C4-2B (cell line): ENCODE results near the gene CYB561D2.

ENCODE experiments used
- ZFX ChIP-seq: fragments of 450-650 bp; IDR thresholded peaks from 2 replicates; pipeline ENCODE4 v1.6.1; 2017
- TF ChIP-seq, protein P1 (sequence below): fragments of 450-650 bp; conservative IDR thresholded peaks from 2 replicates; pipeline ENCODE4 v1.5.1; 2017; ENCODE audit warnings: mild to moderate bottlenecking

DNA sequence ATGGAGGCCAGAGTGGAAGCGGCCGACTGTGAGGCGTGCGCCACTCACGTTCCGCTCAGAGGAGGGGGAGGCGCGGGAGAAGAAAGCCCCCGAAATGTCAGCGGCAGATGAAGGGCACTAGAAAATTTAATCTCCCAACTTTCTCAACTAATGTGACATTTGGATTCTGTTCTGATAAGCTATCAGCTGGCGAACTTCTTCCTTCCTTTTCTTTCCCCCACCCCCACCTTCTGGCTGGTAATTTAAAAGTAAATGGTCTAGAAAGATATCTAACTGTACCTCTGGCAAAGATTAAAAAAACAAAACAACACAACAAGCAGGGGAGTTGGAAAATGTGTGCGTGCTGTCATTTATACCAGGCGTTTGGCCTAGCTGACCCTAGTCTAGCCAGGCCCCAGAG is 35.1 kb downstream of the CYB561D2 start:
- TF ChIP-seq, protein P1, sequence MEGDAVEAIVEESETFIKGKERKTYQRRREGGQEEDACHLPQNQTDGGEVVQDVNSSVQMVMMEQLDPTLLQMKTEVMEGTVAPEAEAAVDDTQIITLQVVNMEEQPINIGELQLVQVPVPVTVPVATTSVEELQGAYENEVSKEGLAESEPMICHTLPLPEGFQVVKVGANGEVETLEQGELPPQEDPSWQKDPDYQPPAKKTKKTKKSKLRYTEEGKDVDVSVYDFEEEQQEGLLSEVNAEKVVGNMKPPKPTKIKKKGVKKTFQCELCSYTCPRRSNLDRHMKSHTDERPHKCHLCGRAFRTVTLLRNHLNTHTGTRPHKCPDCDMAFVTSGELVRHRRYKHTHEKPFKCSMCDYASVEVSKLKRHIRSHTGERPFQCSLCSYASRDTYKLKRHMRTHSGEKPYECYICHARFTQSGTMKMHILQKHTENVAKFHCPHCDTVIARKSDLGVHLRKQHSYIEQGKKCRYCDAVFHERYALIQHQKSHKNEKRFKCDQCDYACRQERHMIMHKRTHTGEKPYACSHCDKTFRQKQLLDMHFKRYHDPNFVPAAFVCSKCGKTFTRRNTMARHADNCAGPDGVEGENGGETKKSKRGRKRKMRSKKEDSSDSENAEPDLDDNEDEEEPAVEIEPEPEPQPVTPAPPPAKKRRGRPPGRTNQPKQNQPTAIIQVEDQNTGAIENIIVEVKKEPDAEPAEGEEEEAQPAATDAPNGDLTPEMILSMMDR: no peak
- no peak for TF ChIP-seq ZFX
